A549 (cell line): ENCODE data around the gene MAP3K4. TPM values are rescaled to one million over a fixed set of nuclear protein-coding genes. Genes with fewer than 3 reads are reported as not detected.
"Not testable (repeated sequence)": the region's sequence is repeated elsewhere in the genome, so short reads cannot be mapped to it uniquely, and the experiment has no call there.

ENCODE experiments used
- ATAC-seq, 2 experiments: fragments of 200-7000 bp in 1 of 2; fragments of >200 bp in 1 of 2; cut with Nextera tagmentation in 1 of 2; cut with Tn5 transposase in 1 of 2; 3 replicates each; pipeline versions ENCODE4 v1.8.0 to v1.9.1; 2018 to 2020; ENCODE audit warnings: mild to moderate bottlenecking in 1 of 2, moderate library complexity in 1 of 2
- CTCF ChIA-PET: fragments of 300-600 bp; sonication (Branson Sonifier 250); formaldehyde crosslinking; extraction: SDS; loops from one replicate; lab custom pipeline; 2021; ENCODE audit warnings: antibody characterized with exemption, inconsistent platforms; lab: Yijun Ruan, JAX
- POLR2A ChIA-PET: fragments of 350-600 bp; formaldehyde crosslinking; extraction: SDS; loops from one replicate; lab custom pipeline; 2021; ENCODE audit warnings: antibody characterized with exemption, inconsistent platforms; lab: Yijun Ruan, JAX
- DNase-seq, 2 experiments: peaks; one replicate each; pipeline versions ENCODE4 v3.0.0 to v3.0.0-alpha.2; 2011 to 2016; ENCODE audit warnings: low read depth in 1 of 2, low spot score in 1 of 2
- FAIRE-seq: peaks from 2 replicates; lab custom pipeline; 2011; peaks lifted over from hg19 to GRCh38; lab: Jason Lieb, UNC
- H3K27ac ChIP-seq, 2 experiments: fragments of >200 bp; sonication (Bioruptor Twin); formaldehyde crosslinking; 3 replicates each; pipeline ENCODE4 v1.5.1; 2016 to 2017
- H3K4me1 ChIP-seq: fragments of >200 bp; sonication (Bioruptor Twin); formaldehyde crosslinking; 3 replicates; pipeline ENCODE4 v1.6.1; 2016
- H3K4me2 ChIP-seq: fragments of >200 bp; sonication (Bioruptor Twin); formaldehyde crosslinking; 3 replicates; pipeline ENCODE4 v1.6.1; 2016
- H3K4me3 ChIP-seq: fragments of >200 bp; sonication (Bioruptor Twin); formaldehyde crosslinking; 3 replicates; pipeline ENCODE4 v1.5.1; 2016
- H3K9me3 ChIP-seq: fragments of >200 bp; sonication (Bioruptor Twin); formaldehyde crosslinking; 3 replicates; pipeline ENCODE4 v1.6.1; 2016
- BHLHE40 ChIP-seq: IDR thresholded peaks from 2 replicates; pipeline ENCODE4 v1.6.1; 2012; ENCODE audit warnings: low read depth, low read length, inconsistent platforms
- CBX8 ChIP-seq: fragments of 200-600 bp; sonication (generic); IDR thresholded peaks from 2 replicates; pipeline ENCODE4 v1.6.1; 2016
- CEBPB ChIP-seq, 2 experiments: fragments of >200 bp in 1 of 2; sonication (Bioruptor Twin) in 1 of 2; formaldehyde crosslinking in 1 of 2; IDR thresholded peaks; 2 replicates each; pipeline ENCODE4 v1.6.1; 2012 to 2016
- EP300 ChIP-seq, 2 experiments: fragments of >200 bp; sonication (Bioruptor Twin); formaldehyde crosslinking; IDR thresholded peaks; 2 replicates in 1 of 2; 3 replicates in 1 of 2; pipeline ENCODE4 v1.6.1; 2016 to 2017
- FOSL2 ChIP-seq, 2 experiments: fragments of 450-650 bp in 1 of 2; fragments of >200 bp in 1 of 2; sonication (Bioruptor Twin) in 1 of 2; formaldehyde crosslinking; IDR thresholded peaks; 2 replicates each; pipeline versions ENCODE4 v1.5.0 to v1.6.1; 2016 to 2020; ENCODE audit warnings: mild to moderate bottlenecking in 1 of 2, moderate library complexity in 1 of 2
- HDAC2 ChIP-seq: fragments of 200-600 bp; sonication (generic); IDR thresholded peaks from 2 replicates; pipeline ENCODE4 v1.6.1; 2016
- HOXA7 ChIP-seq: fragments of 250-450 bp; sonication (Bioruptor Pico); IDR thresholded peaks from 2 replicates; pipeline ENCODE4 v1.5.0; 2020; ENCODE audit warnings: mild to moderate bottlenecking, moderate library complexity
- HOXB13 ChIP-seq: fragments of 250-450 bp; sonication (Bioruptor Pico); IDR thresholded peaks from 2 replicates; pipeline ENCODE4 v1.5.0; 2020; ENCODE audit warnings: low read depth, mild to moderate bottlenecking, moderate library complexity
- HOXB5 ChIP-seq: fragments of 250-450 bp; sonication (Bioruptor Pico); IDR thresholded peaks from 2 replicates; pipeline ENCODE4 v1.5.0; 2020; ENCODE audit warnings: mild to moderate bottlenecking, moderate library complexity
- JUN ChIP-seq, 2 experiments: fragments of >200 bp; sonication (Bioruptor Twin); formaldehyde crosslinking; IDR thresholded peaks; 2 replicates in 1 of 2; 3 replicates in 1 of 2; pipeline ENCODE4 v1.6.1; 2016 to 2017
- JUNB ChIP-seq: fragments of >200 bp; sonication (Bioruptor Twin); formaldehyde crosslinking; IDR thresholded peaks from 2 replicates; pipeline ENCODE4 v1.6.1; 2016
- KDM1A ChIP-seq: fragments of 200-600 bp; sonication (generic); IDR thresholded peaks from 2 replicates; pipeline ENCODE4 v1.6.1; 2016; ENCODE audit warnings: low read depth, mild to moderate bottlenecking
- KDM5A ChIP-seq: fragments of 200-600 bp; sonication (generic); IDR thresholded peaks from 2 replicates; pipeline ENCODE4 v1.6.1; 2016; ENCODE audit warnings: antibody characterized with exemption, mild to moderate bottlenecking
- MAFK ChIP-seq: fragments of 450-650 bp; IDR thresholded peaks from 2 replicates; pipeline ENCODE4 v1.6.1; 2014; ENCODE audit not compliant: partially characterized antibody
- NR3C1 ChIP-seq: fragments of >200 bp; sonication (Bioruptor Twin); formaldehyde crosslinking; IDR thresholded peaks from 3 replicates; pipeline ENCODE4 v1.6.1; 2017
- REST ChIP-seq: fragments of 200-600 bp; sonication (generic); IDR thresholded peaks from 2 replicates; pipeline ENCODE4 v1.6.1; 2016; ENCODE audit warnings: antibody characterized with exemption, mild to moderate bottlenecking, moderate library complexity
- RNF2 ChIP-seq: fragments of 200-600 bp; sonication (generic); IDR thresholded peaks from 2 replicates; pipeline ENCODE4 v1.6.1; 2016; ENCODE audit warnings: low read depth, mild to moderate bottlenecking, antibody characterized with exemption, moderate library complexity, borderline replicate concordance
- SMC3 ChIP-seq: fragments of >200 bp; sonication (Bioruptor Twin); formaldehyde crosslinking; IDR thresholded peaks from 3 replicates; pipeline ENCODE4 v1.6.1; 2018; ENCODE audit warnings: inconsistent platforms
- SREBF2 ChIP-seq: fragments of 450-650 bp; IDR thresholded peaks from 2 replicates; pipeline ENCODE4 v1.6.1; 2014; ENCODE audit warnings: mild to moderate bottlenecking, moderate library complexity
- TP53 ChIP-seq: fragments of 250-450 bp; sonication (Bioruptor Pico); IDR thresholded peaks from 2 replicates; pipeline ENCODE4 v1.5.0; 2021; ENCODE audit warnings: mild to moderate bottlenecking, moderate library complexity
- USF2 ChIP-seq: fragments of 450-650 bp; IDR thresholded peaks from 2 replicates; pipeline ENCODE4 v1.6.1; 2014; ENCODE audit warnings: antibody characterized with exemption
- ZC3H11A ChIP-seq: fragments of 450-650 bp; IDR thresholded peaks from 2 replicates; pipeline ENCODE4 v1.6.1; 2014; ENCODE audit warnings: antibody characterized with exemption, mild to moderate bottlenecking
- ZFP36 ChIP-seq: fragments of 450-650 bp; IDR thresholded peaks from 2 replicates; pipeline ENCODE4 v1.6.1; 2014; ENCODE audit warnings: borderline replicate concordance; ENCODE audit not compliant: partially characterized antibody
- ZNF302 ChIP-seq: fragments of 250-450 bp; sonication (Bioruptor Pico); IDR thresholded peaks from 2 replicates; pipeline ENCODE4 v1.9.0; 2021; ENCODE audit warnings: inconsistent platforms, mild to moderate bottlenecking, moderate library complexity
- WGBS: methylation state at CpG from one replicate; pipeline ENCODE4 v1.1.6; 2017; ENCODE audit errors: missing lambda C conversion rate; 5-methylcytosine and 5-hydroxymethylcytosine counted together
- polyA plus RNA-seq, 4 experiments: library from polyadenylated mRNA; depleted of rRNA in 3 of 4; stranded (reverse); fragments of >200 nt; fragmentation: RNase III in 1 of 4; extraction: RNeasy Plus Mini Kit Qiagen cat#74134 plus additional on column Dnase treatment in 1 of 4; gene quantifications; 2 replicates in 3 of 4; 3 replicates in 1 of 4; pipeline ENCODE4 v1.2.3, GENCODE V29; 2011 to 2017
- TF ChIP-seq, protein P1 (sequence below): IDR thresholded peaks from 2 replicates; pipeline ENCODE4 v1.6.1; 2012

The MAP3K4 gene
- polyA plus RNA-seq, 2 of the 4 experiments (the other 2 are of a cell fraction) = 7.3 to 13.4 TPM

DNA sequence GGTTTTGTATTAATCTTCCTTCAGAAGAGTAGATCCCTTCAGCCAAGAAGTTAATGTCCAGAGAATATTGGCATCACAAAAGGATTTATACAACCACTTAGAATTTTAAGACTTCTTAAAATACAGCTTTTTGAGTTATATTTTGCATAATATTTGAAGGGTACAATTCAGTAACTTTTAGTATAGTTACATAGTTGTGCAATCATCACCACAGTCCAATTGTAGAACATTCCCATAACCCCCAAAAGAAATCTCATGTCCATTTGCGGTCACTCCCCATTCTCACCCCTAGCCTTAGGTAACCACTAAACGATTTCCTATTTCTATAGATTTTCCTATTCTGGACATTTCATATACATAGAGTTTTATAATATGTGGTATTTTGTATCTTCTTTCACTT lies 126.4 kb downstream of the MAP3K4 start:
- no peaks in the 10 kb centered on the region; the same call in 2 of the 3 replicates for H3K9me3 ChIP-seq
- no peak overlapping the region for H3K4me2 ChIP-seq
- ATAC-seq (no peak), DNase-seq (no peak), FAIRE-seq (no peak)
- 68% methylated on average over 2 of the region's 2 CpGs for WGBS
- ChIA-PET POLR2A (no interaction called here), CTCF (interaction anchor here (1.3 kb wide), 1 partner anchor 125 kb away, joined by 3 read pairs; no protein-coding TSS in a partner anchor)
- no peak overlapping the region for H3K27ac ChIP-seq
- H3K4me1 ChIP-seq = no peaks in the 10 kb centered on the region
- H3K4me3 ChIP-seq = no peak overlapping the region
- no peak for TF ChIP-seq BHLHE40
- no peak for TF ChIP-seq HOXB13 (CRISPR knock-in tag)
- TF ChIP-seq USF2 = no peak
- TF ChIP-seq HOXA7 = no peak
- no peak for TF ChIP-seq CEBPB (IDR thresholded peaks at IDR 0.05)
- no peak for TF ChIP-seq ZC3H11A
- TF ChIP-seq REST = no peak
- no peak for TF ChIP-seq FOSL2 (IDR thresholded peaks at IDR 0.05)
- no peak for TF ChIP-seq FOSL2 (CRISPR knock-in tag; IDR thresholded peaks at IDR 0.05)
- TF ChIP-seq, protein P1, sequence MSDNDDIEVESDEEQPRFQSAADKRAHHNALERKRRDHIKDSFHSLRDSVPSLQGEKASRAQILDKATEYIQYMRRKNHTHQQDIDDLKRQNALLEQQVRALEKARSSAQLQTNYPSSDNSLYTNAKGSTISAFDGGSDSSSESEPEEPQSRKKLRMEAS = no peak
- no peak for TF ChIP-seq KDM5A
- TF ChIP-seq ZFP36 = no peak

DNA sequence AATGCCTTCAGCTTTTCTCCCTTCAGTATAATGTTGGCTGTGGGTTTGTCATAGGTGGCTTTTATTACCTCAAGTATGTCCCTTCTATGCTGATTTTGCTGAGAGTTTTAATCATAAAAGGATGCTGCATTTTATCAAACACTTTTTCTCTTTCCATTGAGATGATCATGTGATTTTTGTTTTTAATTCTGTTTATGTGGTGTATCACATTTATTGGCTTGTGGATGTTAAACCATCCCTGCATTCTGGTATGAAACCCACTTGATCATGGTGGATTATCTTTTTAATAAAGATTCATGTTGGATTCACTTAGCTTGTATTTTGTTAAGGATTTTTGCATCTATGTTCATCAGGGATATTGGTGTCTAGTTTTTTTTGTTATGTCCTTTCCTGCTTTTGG lies 131.8 kb downstream of the MAP3K4 start:
- POLR2A ChIA-PET, DNase-seq, FAIRE-seq, H3K9me3 ChIP-seq, H3K4me3 ChIP-seq, H3K4me1 ChIP-seq, CTCF ChIA-PET, H3K27ac ChIP-seq, ATAC-seq, H3K4me2 ChIP-seq: not testable (repeated sequence)

GRCh38 chr6:161125591-161125990 lies 134.0 kb downstream of the MAP3K4 start:
- no peak overlapping the region for H3K4me3 ChIP-seq
- TF ChIP-seq KDM1A (no peak), JUNB (no peak), TP53 (CRISPR knock-in tag) (no peak), FOSL2 (IDR thresholded peaks at IDR 0.05) (no peak), FOSL2 (CRISPR knock-in tag; IDR thresholded peaks at IDR 0.05) (no peak), RNF2 (no peak), CBX8 (no peak), EP300 (IDR thresholded peaks at IDR 0.05) (no peak), JUN (IDR thresholded peaks at IDR 0.05) (no peak), NR3C1 (no peak), HOXB5 (CRISPR knock-in tag) (no peak), SREBF2 (no peak), HDAC2 (no peak), SMC3 (no peak), MAFK (no peak), ZNF302 (CRISPR knock-in tag) (no peak)
- peaks cover 3% of the 10 kb centered on the region; the same call in 1 of the 3 replicates for H3K9me3 ChIP-seq
- ChIA-PET CTCF (interaction anchor here (1.0 kb wide), 1 partner anchor 195 kb away, joined by 3 read pairs; no protein-coding TSS in a partner anchor), POLR2A (no interaction called here)
- WGBS = 81% methylated on average over 2 of the region's 2 CpGs
- FAIRE-seq (no peak), ATAC-seq (no peak), DNase-seq (no peak)
- H3K4me2 ChIP-seq = no peak overlapping the region
- no peaks in the 10 kb centered on the region for H3K4me1 ChIP-seq
- H3K27ac ChIP-seq = no peak overlapping the region
